H1 (cell line): ENCODE measurements around the gene CCAR1. TPM values are rescaled to one million over a fixed set of nuclear protein-coding genes. Genes with fewer than 3 reads are reported as not detected.

ENCODE experiments used
- CTCF ChIA-PET: fragments of 300-600 bp; sonication (Branson Sonifier 250); formaldehyde crosslinking; loops from one replicate; lab custom pipeline; 2021; ENCODE audit not compliant: partially characterized antibody; lab: Charles Lee
- POLR2A ChIA-PET: fragments of 300-600 bp; sonication (Branson Sonifier 250); formaldehyde crosslinking; loops from one replicate; lab custom pipeline; 2021; ENCODE audit warnings: inconsistent platforms; ENCODE audit not compliant: partially characterized antibody; lab: Charles Lee
- DNase-seq, 2 experiments: peaks; one replicate each; pipeline versions ENCODE4 v3.0.0 to v3.0.0-alpha.2; 2010 to 2022; ENCODE audit warnings: low spot score in 2 of 2, low read depth in 1 of 2, mixed read lengths in 1 of 2
- FAIRE-seq: peaks from 2 replicates; lab custom pipeline; 2011; peaks lifted over from hg19 to GRCh38; lab: Jason Lieb, UNC
- H2AFZ ChIP-seq: 2 replicates; pipeline ENCODE4 v1.8.1; 2012; ENCODE audit warnings: low read length, inconsistent platforms
- H2AK5ac ChIP-seq: 2 replicates; pipeline ENCODE4 v1.6.1; 2013; ENCODE audit warnings: low read depth, low read length
- H2BK120ac ChIP-seq: replicated peaks from 2 replicates; pipeline ENCODE3; 2013; ENCODE audit warnings: low read depth, low read length, inconsistent platforms
- H2BK12ac ChIP-seq: 2 replicates; pipeline ENCODE4 v1.6.1; 2013; ENCODE audit warnings: low read depth, low read length
- H2BK15ac ChIP-seq: 2 replicates; pipeline ENCODE4 v1.6.1; 2013; ENCODE audit warnings: low read length
- H2BK20ac ChIP-seq: 2 replicates; pipeline ENCODE4 v1.6.1; 2013; ENCODE audit warnings: low read length
- H2BK5ac ChIP-seq: 2 replicates; pipeline ENCODE4 v1.6.1; 2013; ENCODE audit warnings: low read depth, low read length
- H3K14ac ChIP-seq: 2 replicates; pipeline ENCODE4 v1.6.1; 2013; ENCODE audit warnings: inconsistent platforms; ENCODE audit not compliant: insufficient read length
- H3K18ac ChIP-seq: 2 replicates; pipeline ENCODE4 v1.6.1; 2013; ENCODE audit warnings: low read length; ENCODE audit errors: extremely low read depth
- H3K23ac ChIP-seq: 2 replicates; pipeline ENCODE4 v1.6.1; 2013; ENCODE audit warnings: inconsistent platforms; ENCODE audit not compliant: insufficient read length
- H3K23me2 ChIP-seq: 2 replicates; pipeline ENCODE4 v1.6.1; 2013; ENCODE audit warnings: low read depth, low read length
- H3K27ac ChIP-seq: 2 replicates; pipeline ENCODE4 v1.6.1; 2011; ENCODE audit warnings: low read depth, low read length, inconsistent platforms
- H3K27me3 ChIP-seq, 4 experiments: replicated peaks in 1 of 4; 1 replicate in 1 of 4; 2 replicates in 3 of 4; pipeline versions ENCODE4 v1.6.1 to v1.8.1; 2011 to 2013; ENCODE audit warnings: low read length in 3 of 4, mild to moderate bottlenecking in 3 of 4, inconsistent platforms in 2 of 4, mixed read lengths in 2 of 4, moderate library complexity in 1 of 4; ENCODE audit not compliant: control insufficient read depth in 3 of 4, insufficient read depth in 3 of 4; ENCODE audit errors: extremely low read depth in 1 of 4
- H3K36me3 ChIP-seq, 4 experiments: 2 replicates each; pipeline versions ENCODE4 v1.6.1 to v1.8.1; 2011 to 2013; ENCODE audit warnings: mild to moderate bottlenecking in 4 of 4, low read length in 3 of 4, moderate library complexity in 2 of 4, control low read depth in 1 of 4, inconsistent platforms in 1 of 4; ENCODE audit not compliant: insufficient read depth in 4 of 4, control insufficient read depth in 2 of 4
- H3K4ac ChIP-seq: replicated peaks from 2 replicates; pipeline ENCODE3; 2013; ENCODE audit warnings: low read length, low read depth, mixed read lengths, inconsistent platforms; ENCODE audit not compliant: insufficient read length
- H3K4me1 ChIP-seq, 4 experiments: replicated peaks in 1 of 4; 1 replicate in 1 of 4; 2 replicates in 3 of 4; pipeline versions ENCODE4 v1.6.1 to v1.8.1; 2011 to 2013; ENCODE audit warnings: low read length in 3 of 4, inconsistent platforms in 2 of 4, mixed read lengths in 1 of 4; ENCODE audit not compliant: insufficient read depth in 4 of 4, control insufficient read depth in 3 of 4
- H3K4me2 ChIP-seq, 2 experiments: 2 replicates each; pipeline versions ENCODE4 v1.6.1 to v1.8.1; 2011 to 2013; ENCODE audit warnings: low read depth in 2 of 2, low read length in 2 of 2, control low read depth in 1 of 2, inconsistent platforms in 1 of 2, mild to moderate bottlenecking in 1 of 2; ENCODE audit not compliant: insufficient read depth in 1 of 2
- H3K4me3 ChIP-seq, 4 experiments: fragments of 200-600, 300-600 bp in 1 of 4; sonication (generic), shearing (Covaris generic), sonication (Bioruptor Twin) in 1 of 4; 2 replicates each; pipeline versions ENCODE4 v1.5.1 to v1.8.1; 2011 to 2016; ENCODE audit warnings: low read length in 4 of 4, low read depth in 3 of 4, control low read depth in 2 of 4, inconsistent platforms in 2 of 4, mild to moderate bottlenecking in 2 of 4, mixed read lengths in 1 of 4, moderate library complexity in 1 of 4; ENCODE audit not compliant: insufficient read depth in 2 of 4; ENCODE audit errors: extremely low read depth in 1 of 4
- H3K56ac ChIP-seq: replicated peaks from 2 replicates; pipeline ENCODE3; 2013; ENCODE audit warnings: low read depth, mild to moderate bottlenecking, mixed read lengths, low read length, inconsistent platforms; ENCODE audit not compliant: insufficient read length
- H3K79me1 ChIP-seq: 2 replicates; pipeline ENCODE4 v1.6.1; 2013; ENCODE audit warnings: low read depth, low read length, control low read depth
- H3K79me2 ChIP-seq, 2 experiments: 2 replicates each; pipeline versions ENCODE4 v1.6.1 to v1.8.1; 2012 to 2013; ENCODE audit warnings: low read length in 2 of 2, mild to moderate bottlenecking in 2 of 2, inconsistent platforms in 1 of 2; ENCODE audit not compliant: insufficient read depth in 2 of 2, control insufficient read depth in 1 of 2
- H3K9ac ChIP-seq, 4 experiments: replicated peaks in 1 of 4; 1 replicate in 1 of 4; 2 replicates in 3 of 4; pipeline versions ENCODE4 v1.6.1 to v1.8.1; 2011 to 2013; ENCODE audit warnings: low read depth in 3 of 4, low read length in 3 of 4, control low read depth in 2 of 4, mild to moderate bottlenecking in 2 of 4, moderate library complexity in 2 of 4, inconsistent platforms in 1 of 4; ENCODE audit errors: extremely low read depth in 1 of 4
- H3K9me3 ChIP-seq, 2 experiments: 2 replicates each; pipeline versions ENCODE4 v1.6.1 to v1.8.1; 2012 to 2013; ENCODE audit warnings: mild to moderate bottlenecking in 2 of 2, moderate library complexity in 2 of 2, control low read depth in 1 of 2, inconsistent platforms in 1 of 2, low read depth in 1 of 2, low read length in 1 of 2, mixed read lengths in 1 of 2; ENCODE audit not compliant: insufficient read depth in 2 of 2
- H4K20me1 ChIP-seq, 2 experiments: replicated peaks in 1 of 2; 2 replicates each; pipeline versions ENCODE3 to v1.8.1; 2011 to 2013; ENCODE audit warnings: inconsistent platforms in 2 of 2, low read length in 2 of 2, mild to moderate bottlenecking in 1 of 2; ENCODE audit not compliant: insufficient read depth in 2 of 2, control insufficient read depth in 1 of 2
- H4K5ac ChIP-seq: 2 replicates; pipeline ENCODE4 v1.6.1; 2013; ENCODE audit warnings: low read length, low read depth, mixed read lengths, inconsistent platforms; ENCODE audit not compliant: insufficient read length
- H4K8ac ChIP-seq: 2 replicates; pipeline ENCODE4 v1.8.0; 2013; ENCODE audit warnings: mild to moderate bottlenecking, moderate library complexity, low read length, inconsistent platforms; ENCODE audit not compliant: insufficient read depth; ENCODE audit errors: extremely low read depth
- H4K91ac ChIP-seq: replicated peaks from 2 replicates; pipeline ENCODE3; 2013; ENCODE audit warnings: low read length, mixed read lengths, inconsistent platforms; ENCODE audit not compliant: insufficient read length
- ATF2 ChIP-seq: IDR thresholded peaks from 2 replicates; pipeline ENCODE4 v1.6.1; 2012; ENCODE audit warnings: low read length, inconsistent platforms
- CHD1 ChIP-seq: IDR thresholded peaks from 2 replicates; pipeline ENCODE4 v1.6.1; 2012; ENCODE audit warnings: low read depth, low read length, improper control_type of control experiment
- EZH2 ChIP-seq: fragments of 200-600 bp; sonication (generic); IDR thresholded peaks from 2 replicates; pipeline ENCODE4 v1.7.1; 2012; ENCODE audit warnings: low read depth, mild to moderate bottlenecking, moderate library complexity, low read length, inconsistent platforms; ENCODE audit not compliant: severe bottlenecking
- HDAC6 ChIP-seq: IDR thresholded peaks from one replicate; pipeline ENCODE4 v1.7.1; 2012; ENCODE audit warnings: low read depth, mild to moderate bottlenecking, inconsistent platforms, low read length, moderate library complexity
- JUN ChIP-seq: IDR thresholded peaks from 2 replicates; pipeline ENCODE4 v1.6.1; 2011; ENCODE audit warnings: low read depth, mild to moderate bottlenecking, improper control_type of control experiment, low read length
- RBBP5 ChIP-seq: IDR thresholded peaks from 2 replicates; pipeline ENCODE4 v1.7.1; 2012; ENCODE audit warnings: low read depth, mild to moderate bottlenecking, inconsistent platforms, low read length, moderate library complexity, borderline replicate concordance
- SAP30 ChIP-seq: fragments of 300-600 bp; sonication (generic); IDR thresholded peaks from 2 replicates; pipeline ENCODE4 v1.7.1; 2012; ENCODE audit warnings: low read length, moderate library complexity, mild to moderate bottlenecking, inconsistent platforms; ENCODE audit not compliant: insufficient read depth, insufficient replicate concordance
- SP1 ChIP-seq: IDR thresholded peaks from 2 replicates; pipeline ENCODE4 v1.6.1; 2011; ENCODE audit warnings: low read depth, low read length
- SP2 ChIP-seq: IDR thresholded peaks from 2 replicates; pipeline ENCODE4 v1.6.1; 2012; ENCODE audit warnings: mild to moderate bottlenecking, low read length, inconsistent platforms
- SP4 ChIP-seq: IDR thresholded peaks from 2 replicates; pipeline ENCODE4 v1.6.1; 2012; ENCODE audit warnings: low read length, inconsistent platforms
- SRF ChIP-seq: IDR thresholded peaks from 2 replicates; pipeline ENCODE4 v1.6.1; 2011; ENCODE audit warnings: mild to moderate bottlenecking, low read depth, low read length, moderate library complexity
- TAF1 ChIP-seq: IDR thresholded peaks from 2 replicates; pipeline ENCODE4 v1.6.1; 2011; ENCODE audit warnings: mild to moderate bottlenecking, low read depth, low read length
- TBP ChIP-seq: IDR thresholded peaks from 2 replicates; pipeline ENCODE4 v1.6.1; 2011; ENCODE audit warnings: low read depth, low read length, improper control_type of control experiment
- TEAD4 ChIP-seq: IDR thresholded peaks from 2 replicates; pipeline ENCODE4 v1.6.1; 2012; ENCODE audit warnings: low read depth, low read length, inconsistent platforms, mixed read lengths
- WGBS, 2 experiments: shearing (Covaris generic) in 1 of 2; methylation state at CpG; one replicate each; pipeline versions ENCODE4 v1.1.6 to v1.1.7; 2013 to 2015; ENCODE audit warnings: low lambda C conversion rate in 2 of 2, mixed read lengths in 2 of 2, inconsistent platforms in 1 of 2, low coverage in 1 of 2, missing lambda C conversion rate in 1 of 2; ENCODE audit not compliant: insufficient replicate concordance in 2 of 2, insufficient coverage in 1 of 2, insufficient read length in 1 of 2; ENCODE audit errors: extremely low coverage in 1 of 2, missing lambda C conversion rate in 1 of 2; 5-methylcytosine and 5-hydroxymethylcytosine counted together
- polyA plus RNA-seq, 7 experiments: library from polyadenylated mRNA; depleted of rRNA in 3 of 7; stranded (reverse) in 5 of 7; unstranded in 2 of 7; fragments of >200 nt in 5 of 7; fragments of 200-250 nt in 2 of 7; gene quantifications; 1 replicate in 5 of 7; 2 replicates in 1 of 7; 4 replicates in 1 of 7; pipeline versions ENCODE4 v1.2.1 to v1.2.3, GENCODE V29; 2011 to 2013; ENCODE audit warnings: missing spikeins in 2 of 7, mixed read lengths in 2 of 7
- total RNA-seq: library from RNA; stranded (reverse); fragmentation: NEBNext Ultra II Directional; extraction: Animal tissue kit (Norgen Biotek cat#: 25700); gene quantifications from 2 replicates; pipeline ENCODE4 v1.2.1, GENCODE V29; 2021

CCAR1 gene
- total and polyA plus RNA-seq, 2 of the 8 experiments (the other 6 are each of a cell fraction or from before 2014, with no cell fraction given), result 91.6 to 111 TPM

- DNase-seq (no peak), FAIRE-seq (no peak)
- H3K4me1 ChIP-seq, result no peaks in the 10 kb centered on the region; a peak in 1 of 7 replicates
- no peak overlapping the region for H3K23ac ChIP-seq
- H2AFZ ChIP-seq, result no peak overlapping the region
- no peak overlapping the region for H2BK20ac ChIP-seq
- ChIA-PET POLR2A (interaction anchor here (0.8 to 3.8 kb wide), 5 partner anchors 11 to 174 kb away, joined by 3 to 22 read pairs (median 4); partner anchors contain the start of gene CCAR1), CTCF (no interaction called here)
- no peak overlapping the region for H2BK12ac ChIP-seq
- H4K91ac ChIP-seq, result no peak overlapping the region
- no peak overlapping the region for H3K56ac ChIP-seq
- no peak overlapping the region for H2AK5ac ChIP-seq
- H2BK120ac ChIP-seq, result no peak overlapping the region
- no peak overlapping the region for H3K27ac ChIP-seq
- no peak overlapping the region for H3K18ac ChIP-seq
- H3K4ac ChIP-seq, result no peak overlapping the region
- H3K4me2 ChIP-seq, result no peak overlapping the region
- no peak overlapping the region for H3K14ac ChIP-seq
- peaks cover 6% of the 10 kb centered on the region; the same call in 1 of the 2 replicates for H3K79me1 ChIP-seq
- peaks cover 3 to 8% of the 10 kb centered on the region in 2 experiments for H4K20me1 ChIP-seq
- no peak overlapping the region for H4K5ac ChIP-seq
- H3K4me3 ChIP-seq, result no peak overlapping the region
- H4K8ac ChIP-seq, result no peak overlapping the region
- no peaks in the 10 kb centered on the region for H3K23me2 ChIP-seq
- H3K9me3 ChIP-seq, result no peaks in the 10 kb centered on the region
- peaks cover 0 to 68% of the 10 kb centered on the region in 2 experiments; a peak in 2 of 4 replicates for H3K79me2 ChIP-seq
- H3K9ac ChIP-seq, result no peak overlapping the region
- H2BK15ac ChIP-seq, result no peak overlapping the region
- H3K36me3 ChIP-seq, result peaks cover 25 to 96% (median 55%) of the 10 kb centered on the region in 4 experiments
- WGBS, 2 experiments, result 96% methylated on average over 8 of the region's 8 CpGs; no CpG with 5 or more reads in 1 of the 2 experiments
- H2BK5ac ChIP-seq, result no peak overlapping the region
- H3K27me3 ChIP-seq, result no peaks in the 10 kb centered on the region
- TF ChIP-seq TEAD4 (no peak), EZH2 (no peak), ATF2 (no peak), SRF (no peak), SP1 (no peak), SP4 (no peak), CHD1 (no peak), SP2 (no peak), JUN (no peak), SAP30 (no peak), TBP (no peak), RBBP5 (no peak), HDAC6 (no peak), TAF1 (no peak)
These were observed 11.6 kb downstream of the CCAR1 start for GRCh38 chr10:68732651-68733050.
